IPS-20b (cell line): Measurements from ENCODE around the gene RAPGEF6.

ENCODE experiments used
- H3K27ac ChIP-seq: one replicate; pipeline ENCODE4 v1.5.1; 2013; ENCODE audit warnings: low read length
- H3K27me3 ChIP-seq: 2 replicates; pipeline ENCODE4 v1.6.1; 2013; ENCODE audit warnings: mild to moderate bottlenecking, low read length, inconsistent platforms; ENCODE audit not compliant: insufficient read depth
- H3K36me3 ChIP-seq: 2 replicates; pipeline ENCODE4 v1.6.1; 2013; ENCODE audit warnings: low read depth, mild to moderate bottlenecking, inconsistent platforms, low read length, moderate library complexity; ENCODE audit not compliant: insufficient read depth
- H3K4me1 ChIP-seq: 2 replicates; pipeline ENCODE4 v1.6.1; 2013; ENCODE audit warnings: mild to moderate bottlenecking, control low read depth, inconsistent platforms, low read length, moderate library complexity; ENCODE audit not compliant: insufficient read depth
- H3K4me3 ChIP-seq: 2 replicates; pipeline ENCODE4 v1.5.1; 2013; ENCODE audit warnings: mild to moderate bottlenecking, low read length, inconsistent platforms
- H3K9ac ChIP-seq: 2 replicates; pipeline ENCODE4 v1.6.1; 2013; ENCODE audit warnings: low read depth, mild to moderate bottlenecking, inconsistent platforms, low read length, moderate library complexity
- H3K9me3 ChIP-seq: 2 replicates; pipeline ENCODE4 v1.6.1; 2013; ENCODE audit warnings: mild to moderate bottlenecking, low read depth, low read length, inconsistent platforms; ENCODE audit not compliant: insufficient read depth

Gene RAPGEF6

GRCh38 chr5:131536850-131537448, 98.1 kb downstream of the RAPGEF6 start:
- Histone ChIP-seq H3K9me3 (no peaks in the 10 kb centered on the region), H3K27ac (no peak overlapping the region), H3K4me3 (no peak overlapping the region), H3K4me1 (no peaks in the 10 kb centered on the region), H3K9ac (no peak overlapping the region), H3K36me3 (peaks cover 6% of the 10 kb centered on the region; the same call in 1 of the 2 replicates), H3K27me3 (no peaks in the 10 kb centered on the region)

- Histone ChIP-seq H3K4me3 (no peak overlapping the region), H3K27me3 (no peaks in the 10 kb centered on the region), H3K36me3 (peaks cover 6% of the 10 kb centered on the region; the same call in 1 of the 2 replicates), H3K27ac (no peak overlapping the region), H3K4me1 (no peaks in the 10 kb centered on the region), H3K9ac (no peak overlapping the region), H3K9me3 (no peaks in the 10 kb centered on the region)
Observed at GRCh38 chr5:131536211-131536826, 98.7 kb downstream of the RAPGEF6 start.

GRCh38 chr5:131534974-131535373, 100.1 kb downstream of the RAPGEF6 start:
- Histone ChIP-seq H3K36me3 (peaks cover 6% of the 10 kb centered on the region; the same call in 1 of the 2 replicates), H3K9ac (no peak overlapping the region), H3K27me3 (no peaks in the 10 kb centered on the region), H3K4me3 (no peak overlapping the region), H3K27ac (no peak overlapping the region), H3K4me1 (no peaks in the 10 kb centered on the region; the same call in 1 of the 2 replicates), H3K9me3 (no peaks in the 10 kb centered on the region)

GRCh38 chr5:131533836-131534235, 101.2 kb downstream of the RAPGEF6 start:
- Histone ChIP-seq H3K4me3 (no peak overlapping the region), H3K9ac (no peak overlapping the region), H3K4me1 (no peaks in the 10 kb centered on the region; the same call in 1 of the 2 replicates), H3K9me3 (no peaks in the 10 kb centered on the region), H3K36me3 (peaks cover 6% of the 10 kb centered on the region; the same call in 1 of the 2 replicates), H3K27me3 (no peaks in the 10 kb centered on the region), H3K27ac (no peak overlapping the region)

- H3K27ac ChIP-seq: no peak overlapping the region
- H3K36me3 ChIP-seq: no peaks in the 10 kb centered on the region
- H3K4me1 ChIP-seq: no peaks in the 10 kb centered on the region; the same call in 1 of the 2 replicates
- H3K9me3 ChIP-seq: no peaks in the 10 kb centered on the region
- no peaks in the 10 kb centered on the region for H3K27me3 ChIP-seq
- no peak overlapping the region for H3K4me3 ChIP-seq
- H3K9ac ChIP-seq: no peak overlapping the region
Observed at GRCh38 chr5:131532031-131532640, 102.9 kb downstream of the RAPGEF6 start.

GRCh38 chr5:131530706-131531331, 104.2 kb downstream of the RAPGEF6 start:
- no peak overlapping the region for H3K4me3 ChIP-seq
- no peak overlapping the region for H3K9ac ChIP-seq
- no peak overlapping the region for H3K27ac ChIP-seq
- no peaks in the 10 kb centered on the region for H3K9me3 ChIP-seq
- H3K27me3 ChIP-seq: no peaks in the 10 kb centered on the region
- H3K36me3 ChIP-seq: no peaks in the 10 kb centered on the region
- no peaks in the 10 kb centered on the region; the same call in 1 of the 2 replicates for H3K4me1 ChIP-seq

- Histone ChIP-seq H3K36me3 (no peaks in the 10 kb centered on the region), H3K9me3 (no peaks in the 10 kb centered on the region), H3K9ac (no peak overlapping the region), H3K27ac (no peak overlapping the region), H3K27me3 (no peaks in the 10 kb centered on the region), H3K4me1 (no peaks in the 10 kb centered on the region; the same call in 1 of the 2 replicates), H3K4me3 (no peak overlapping the region)
Observed at GRCh38 chr5:131528682-131529081, 106.3 kb downstream of the RAPGEF6 start.

- Histone ChIP-seq H3K36me3 (no peaks in the 10 kb centered on the region), H3K4me3 (no peak overlapping the region), H3K4me1 (no peaks in the 10 kb centered on the region; the same call in 1 of the 2 replicates), H3K9ac (no peak overlapping the region), H3K9me3 (no peaks in the 10 kb centered on the region), H3K27ac (no peak overlapping the region), H3K27me3 (no peaks in the 10 kb centered on the region)
Observed at GRCh38 chr5:131525805-131526204, 109.2 kb downstream of the RAPGEF6 start.

GRCh38 chr5:131524431-131524830, 110.6 kb downstream of the RAPGEF6 start:
- H3K4me3 ChIP-seq: no peak overlapping the region
- no peaks in the 10 kb centered on the region for H3K27me3 ChIP-seq
- no peaks in the 10 kb centered on the region for H3K4me1 ChIP-seq
- no peak overlapping the region for H3K9ac ChIP-seq
- no peak overlapping the region for H3K27ac ChIP-seq
- H3K36me3 ChIP-seq: no peaks in the 10 kb centered on the region
- no peaks in the 10 kb centered on the region for H3K9me3 ChIP-seq

GRCh38 chr5:131523500-131524185, 111.4 kb downstream of the RAPGEF6 start:
- no peaks in the 10 kb centered on the region for H3K36me3 ChIP-seq
- H3K27ac ChIP-seq: no peak overlapping the region
- no peaks in the 10 kb centered on the region for H3K27me3 ChIP-seq
- no peaks in the 10 kb centered on the region for H3K9me3 ChIP-seq
- no peak overlapping the region for H3K4me3 ChIP-seq
- H3K9ac ChIP-seq: no peak overlapping the region
- H3K4me1 ChIP-seq: no peaks in the 10 kb centered on the region

GRCh38 chr5:131521252-131521651, 113.8 kb downstream of the RAPGEF6 start:
- Histone ChIP-seq H3K36me3 (no peaks in the 10 kb centered on the region), H3K9ac (no peak overlapping the region), H3K27ac (no peak overlapping the region), H3K9me3 (no peaks in the 10 kb centered on the region), H3K4me1 (no peaks in the 10 kb centered on the region), H3K27me3 (no peaks in the 10 kb centered on the region), H3K4me3 (no peak overlapping the region)
